Kidney epithelial cell (primary cell): ENCODE data around the gene IRX2. TPM values are rescaled to one million over a fixed set of nuclear protein-coding genes. Genes with fewer than 3 reads are reported as not detected.

ENCODE experiments used
- DNase-seq: peaks from one replicate; pipeline ENCODE4 v3.0.0-alpha.2; 2010; ENCODE audit warnings: low read depth
- H3K27me3 ChIP-seq: 2 replicates; pipeline ENCODE4 v1.6.0; 2011; ENCODE audit warnings: low read length; ENCODE audit not compliant: control insufficient read depth, insufficient read depth
- H3K36me3 ChIP-seq: 2 replicates; pipeline ENCODE4 v1.5.1; 2011; ENCODE audit warnings: low read length; ENCODE audit not compliant: control insufficient read depth, insufficient read depth
- H3K4me3 ChIP-seq: 2 replicates; pipeline ENCODE4 v1.5.1; 2011; ENCODE audit warnings: low read depth, mild to moderate bottlenecking, control low read depth, low read length
- total RNA-seq: library from RNA; depleted of rRNA; stranded (reverse); fragments of >200 nt; gene quantifications from 2 replicates; pipeline ENCODE4 v1.2.3, GENCODE V29; 2015
- TF ChIP-seq, protein P1 (sequence below): IDR thresholded peaks from 2 replicates; pipeline ENCODE4 v1.5.1; 2011; ENCODE audit warnings: mild to moderate bottlenecking, moderate library complexity, low read length, control low read depth, inconsistent platforms; ENCODE audit not compliant: insufficient read depth, poor library complexity, severe bottlenecking

Gene IRX2
- total RNA-seq, 1 donor from 2014 or later: 2.8 TPM

DNA sequence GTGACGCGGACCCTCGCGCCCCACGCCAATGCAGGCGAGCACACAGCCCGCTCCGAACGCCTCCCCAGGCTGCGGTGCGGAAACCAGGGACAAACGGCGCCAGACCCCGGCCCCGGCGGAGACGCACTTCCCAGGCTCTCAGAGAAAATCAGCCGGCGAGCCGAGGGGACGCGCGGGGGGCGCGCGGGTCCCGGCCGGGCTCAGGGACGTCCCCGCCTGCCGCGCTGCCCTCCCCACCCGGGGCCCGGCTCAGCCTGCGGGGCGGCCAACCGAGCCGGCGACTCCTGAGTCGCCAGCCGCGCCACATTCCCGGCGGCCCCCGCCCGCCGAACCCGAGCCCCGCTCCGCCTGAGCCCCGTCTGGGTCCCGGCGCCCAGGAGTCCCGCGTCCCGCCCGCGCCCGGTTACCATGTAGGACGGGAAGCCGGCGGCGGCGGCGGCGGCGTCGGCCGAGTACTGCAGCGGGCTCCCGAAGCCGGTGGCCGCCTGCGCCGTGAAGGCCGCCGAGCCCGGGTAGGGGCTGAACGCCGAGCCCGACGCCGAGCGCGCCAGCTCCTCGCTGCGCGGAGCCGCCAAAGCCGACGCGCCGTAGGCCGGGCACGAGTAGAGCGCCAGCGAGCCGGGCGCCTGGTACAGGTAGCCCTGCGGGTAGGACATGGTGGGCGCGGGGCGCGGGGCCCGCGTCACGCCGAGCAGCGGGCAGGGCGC, 566 bp downstream of the IRX2 start:
- peak overlapping the region; percentile 46 for H3K4me3 ChIP-seq
- H3K27me3 ChIP-seq: peaks cover 69% of the 10 kb centered on the region
- no peaks in the 10 kb centered on the region for H3K36me3 ChIP-seq
- DNase-seq: no peak
- TF ChIP-seq, protein P1, sequence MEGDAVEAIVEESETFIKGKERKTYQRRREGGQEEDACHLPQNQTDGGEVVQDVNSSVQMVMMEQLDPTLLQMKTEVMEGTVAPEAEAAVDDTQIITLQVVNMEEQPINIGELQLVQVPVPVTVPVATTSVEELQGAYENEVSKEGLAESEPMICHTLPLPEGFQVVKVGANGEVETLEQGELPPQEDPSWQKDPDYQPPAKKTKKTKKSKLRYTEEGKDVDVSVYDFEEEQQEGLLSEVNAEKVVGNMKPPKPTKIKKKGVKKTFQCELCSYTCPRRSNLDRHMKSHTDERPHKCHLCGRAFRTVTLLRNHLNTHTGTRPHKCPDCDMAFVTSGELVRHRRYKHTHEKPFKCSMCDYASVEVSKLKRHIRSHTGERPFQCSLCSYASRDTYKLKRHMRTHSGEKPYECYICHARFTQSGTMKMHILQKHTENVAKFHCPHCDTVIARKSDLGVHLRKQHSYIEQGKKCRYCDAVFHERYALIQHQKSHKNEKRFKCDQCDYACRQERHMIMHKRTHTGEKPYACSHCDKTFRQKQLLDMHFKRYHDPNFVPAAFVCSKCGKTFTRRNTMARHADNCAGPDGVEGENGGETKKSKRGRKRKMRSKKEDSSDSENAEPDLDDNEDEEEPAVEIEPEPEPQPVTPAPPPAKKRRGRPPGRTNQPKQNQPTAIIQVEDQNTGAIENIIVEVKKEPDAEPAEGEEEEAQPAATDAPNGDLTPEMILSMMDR: no peak

DNA sequence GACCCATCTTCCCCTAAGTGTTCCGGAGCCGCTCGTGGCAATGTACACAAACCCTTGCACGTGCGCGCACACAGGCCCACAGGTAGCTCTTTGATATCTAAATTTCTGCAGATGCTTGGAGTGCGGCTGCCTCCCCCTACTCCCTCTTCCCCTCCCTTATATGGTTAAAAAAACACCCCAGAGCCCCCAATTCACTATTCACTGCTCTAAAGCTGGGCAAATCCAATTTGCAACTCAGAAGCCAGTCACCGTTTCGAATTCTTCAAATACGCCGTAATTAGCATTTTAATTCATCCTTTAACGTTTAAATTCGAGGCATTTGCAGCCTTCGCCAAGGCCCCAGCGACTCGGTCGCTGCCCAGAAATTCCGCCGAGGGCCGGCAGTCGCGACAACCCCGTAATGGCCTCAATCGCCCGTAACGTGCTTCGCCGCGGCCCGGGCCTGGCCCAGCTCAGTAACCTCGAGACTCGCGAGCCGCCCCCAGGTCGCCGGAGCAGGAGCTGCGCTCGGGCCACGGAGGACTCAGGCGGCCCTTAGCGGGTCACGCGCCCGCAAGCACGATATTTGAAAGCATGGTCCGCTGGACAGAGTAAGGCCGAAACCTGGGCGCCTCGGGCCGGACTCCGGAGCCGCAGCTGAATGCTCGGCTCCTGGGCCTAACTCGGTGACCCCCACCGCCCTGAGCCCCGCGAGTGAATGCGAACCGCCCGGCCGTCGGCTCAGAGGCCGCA, 1.3 kb downstream of the IRX2 start:
- no peak for DNase-seq
- no peaks in the 10 kb centered on the region for H3K36me3 ChIP-seq
- TF ChIP-seq, protein P1: no peak
- H3K4me3 ChIP-seq: peak overlapping the region; percentile 46
- H3K27me3 ChIP-seq: peaks cover 62% of the 10 kb centered on the region

DNA sequence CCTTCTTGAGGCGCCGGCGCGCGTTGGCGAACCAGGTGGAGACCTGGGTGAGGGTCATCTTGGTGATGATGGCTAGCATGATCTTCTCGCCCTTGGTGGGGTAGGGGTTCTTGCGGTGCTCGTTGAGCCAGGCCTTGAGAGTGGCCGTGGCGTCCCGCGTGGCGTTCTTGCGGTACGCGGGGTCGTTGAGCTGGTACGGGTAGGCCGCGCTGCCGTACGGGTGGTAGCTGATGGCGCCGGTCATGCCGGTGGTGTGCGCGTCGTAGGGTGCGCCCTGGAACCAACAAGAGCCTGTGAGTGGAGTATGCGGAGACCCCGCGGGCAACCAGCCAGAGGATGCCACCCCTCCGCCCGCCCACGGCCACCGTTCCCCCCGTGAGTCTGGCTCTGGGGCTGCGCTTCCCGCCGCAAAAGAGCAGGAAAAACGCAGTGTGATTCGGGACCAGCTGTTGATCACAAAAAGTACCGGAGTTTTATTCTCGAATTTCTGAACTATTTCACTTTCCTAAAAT, 1.9 kb downstream of the IRX2 start:
- H3K27me3 ChIP-seq: peaks cover 57% of the 10 kb centered on the region
- no peak for DNase-seq
- H3K4me3 ChIP-seq: peak overlapping the region; percentile 46
- TF ChIP-seq, protein P1: no peak
- H3K36me3 ChIP-seq: no peaks in the 10 kb centered on the region

DNA sequence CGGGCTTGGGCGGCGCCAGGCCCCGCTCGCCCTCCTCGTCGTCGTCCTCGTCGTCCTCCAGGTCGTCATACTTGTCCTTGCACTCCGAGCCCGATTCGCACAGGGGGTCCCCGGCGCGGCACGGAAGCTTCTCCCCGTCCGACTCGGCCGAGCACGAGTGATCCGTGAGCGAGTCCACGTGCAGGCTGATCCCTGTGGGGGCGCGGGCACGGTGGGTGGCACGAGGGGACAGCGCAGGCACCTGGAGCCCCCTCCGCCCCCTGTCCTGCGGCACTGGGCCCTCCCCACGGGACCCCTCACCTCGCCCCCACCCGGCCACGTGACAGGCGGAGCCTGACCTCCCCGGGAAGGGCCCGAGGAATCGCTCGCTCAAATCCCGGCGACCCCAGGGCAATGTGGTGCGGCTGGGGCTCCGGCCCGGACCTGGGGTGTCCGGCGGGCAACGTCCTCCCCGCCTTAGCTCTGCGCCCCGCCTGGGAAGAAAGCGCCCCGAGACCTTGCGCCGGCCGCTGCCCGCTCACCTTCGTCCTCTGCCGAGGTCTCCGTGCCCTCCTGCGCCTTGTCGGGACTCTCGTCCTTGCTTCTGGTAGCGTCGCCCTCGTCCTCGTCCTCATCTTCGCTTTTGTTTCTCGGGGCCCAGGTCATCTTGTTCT, 2.5 kb downstream of the IRX2 start:
- peaks cover 54% of the 10 kb centered on the region for H3K27me3 ChIP-seq
- TF ChIP-seq, protein P1: no peak
- DNase-seq: no peak
- H3K36me3 ChIP-seq: no peaks in the 10 kb centered on the region
- H3K4me3 ChIP-seq: peak overlapping the region; percentile 46

DNA sequence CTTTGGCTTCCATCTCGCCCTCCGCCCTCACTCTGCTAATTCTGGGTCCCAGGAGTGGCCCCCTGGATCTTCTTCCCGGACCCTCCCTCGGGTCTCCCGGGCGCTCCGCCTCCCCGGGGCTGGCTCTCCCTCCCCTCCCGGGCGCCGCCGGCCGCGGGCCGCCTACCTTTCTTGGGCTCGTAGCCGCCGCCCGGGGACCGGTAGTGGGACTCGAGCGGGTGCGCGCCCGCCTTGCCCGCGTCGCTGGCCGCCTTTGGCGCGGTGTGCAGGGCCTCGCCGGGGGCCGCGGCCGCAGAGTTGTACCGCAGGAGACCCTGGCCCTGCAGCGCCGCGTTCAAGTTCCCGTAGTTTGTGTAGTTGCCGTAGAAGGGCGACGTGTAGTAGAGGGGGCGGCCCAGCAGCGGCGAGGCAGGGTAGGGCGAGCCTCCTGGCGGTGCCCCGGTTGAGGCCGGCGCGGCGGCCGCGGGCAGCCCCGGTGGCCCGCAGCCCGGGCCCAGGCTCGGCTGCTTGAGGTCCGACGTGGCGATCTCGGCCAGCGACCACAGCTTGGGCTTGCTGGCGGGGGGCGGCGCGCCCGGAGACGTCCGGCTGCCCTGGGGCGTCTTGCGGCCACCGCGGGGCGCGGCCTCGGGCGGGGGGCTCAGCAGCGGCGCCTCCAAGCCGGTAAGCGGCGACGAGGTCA, 3.2 kb downstream of the IRX2 start:
- Histone ChIP-seq H3K36me3 (no peaks in the 10 kb centered on the region), H3K4me3 (peak overlapping the region; percentile 46), H3K27me3 (peaks cover 53% of the 10 kb centered on the region)
- DNase-seq: no peak
- TF ChIP-seq, protein P1: no peak
